UCSD-AML1 (cell line): Measurements from ENCODE around the gene MED13L.

Experiments
- DNase-seq: peaks from one replicate; lab custom pipeline; 2025; ENCODE audit not compliant: unreplicated experiment; lab: John Stamatoyannopoulos, UW

The MED13L gene

DNA sequence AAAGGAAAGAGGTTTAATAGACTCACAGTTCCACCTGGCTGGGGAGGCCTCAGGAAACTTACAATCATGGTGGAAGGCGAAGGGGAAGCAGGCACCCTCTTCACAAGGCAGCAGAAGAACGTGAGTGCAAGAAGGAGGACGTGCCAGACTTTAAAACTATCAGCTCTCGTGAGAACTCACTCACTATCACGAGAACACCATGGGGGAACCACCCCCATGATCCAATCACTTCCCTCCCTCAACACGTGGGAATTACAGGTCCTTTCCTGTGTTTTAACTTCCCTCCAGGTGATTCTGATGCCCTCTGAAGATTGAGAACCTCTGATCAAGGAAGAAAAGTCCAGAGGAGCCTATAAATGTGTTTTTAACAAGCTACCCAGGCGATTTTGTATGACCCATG lies 358.7 kb downstream of the MED13L start:
- DNase-seq: no peak

DNA sequence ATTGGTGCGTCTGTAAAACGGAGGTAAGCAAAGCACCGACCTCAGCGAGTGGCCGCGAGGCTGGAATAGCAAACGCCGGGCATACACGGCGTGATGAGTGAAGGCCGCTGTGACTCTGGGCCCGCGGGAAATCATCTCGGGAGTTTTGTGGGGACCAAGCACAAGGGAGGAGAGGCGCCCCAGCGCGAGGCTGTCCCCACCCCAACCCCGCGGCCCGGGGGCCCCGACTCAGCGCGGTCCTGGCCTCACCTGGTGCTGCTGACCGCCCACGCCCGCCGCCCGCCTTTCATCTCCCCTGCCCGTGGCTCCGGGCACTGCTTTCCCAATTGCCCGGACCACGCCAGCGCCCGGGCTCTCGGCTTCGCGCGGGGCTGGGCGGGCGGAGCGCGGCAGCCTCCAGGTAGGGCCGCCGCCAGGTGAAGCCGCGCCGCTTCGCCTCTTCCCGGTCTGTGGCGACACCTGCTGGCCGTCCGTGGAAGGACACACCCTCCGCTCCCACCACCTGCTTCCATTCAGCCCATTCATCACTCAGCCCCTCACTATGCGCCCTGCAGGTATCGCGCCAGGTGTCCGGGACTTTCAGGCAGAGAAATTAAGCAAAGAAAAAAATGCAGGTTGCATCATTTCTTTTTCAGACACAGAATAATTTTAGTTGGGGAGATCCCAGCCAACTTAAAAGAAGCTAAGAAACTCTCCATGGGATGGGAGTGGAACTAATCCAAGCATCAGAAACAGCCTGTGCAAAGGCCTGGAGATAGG lies 360.4 kb downstream of the MED13L start:
- DNase-seq: peak; percentile 26

DNA sequence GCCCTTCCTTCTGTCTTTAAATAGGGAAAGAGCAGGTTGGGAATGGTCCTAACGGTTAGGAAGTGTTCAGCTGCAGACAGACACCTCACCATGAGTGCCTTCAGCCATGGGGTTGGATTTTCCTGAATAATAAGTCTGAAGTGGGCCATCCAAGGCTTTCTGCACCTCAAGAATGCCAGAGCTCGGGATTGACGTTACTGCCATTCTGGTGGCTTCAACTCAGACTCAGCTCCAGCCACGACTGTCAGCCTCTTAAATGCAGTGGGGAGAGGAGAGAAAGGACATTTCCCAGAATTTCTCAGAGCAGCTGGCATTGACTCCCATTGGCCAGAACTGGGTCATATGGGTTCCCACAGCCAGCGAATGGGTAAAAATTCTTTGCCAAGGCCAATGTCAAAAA lies 363.4 kb downstream of the MED13L start:
- DNase-seq: no peak

DNA sequence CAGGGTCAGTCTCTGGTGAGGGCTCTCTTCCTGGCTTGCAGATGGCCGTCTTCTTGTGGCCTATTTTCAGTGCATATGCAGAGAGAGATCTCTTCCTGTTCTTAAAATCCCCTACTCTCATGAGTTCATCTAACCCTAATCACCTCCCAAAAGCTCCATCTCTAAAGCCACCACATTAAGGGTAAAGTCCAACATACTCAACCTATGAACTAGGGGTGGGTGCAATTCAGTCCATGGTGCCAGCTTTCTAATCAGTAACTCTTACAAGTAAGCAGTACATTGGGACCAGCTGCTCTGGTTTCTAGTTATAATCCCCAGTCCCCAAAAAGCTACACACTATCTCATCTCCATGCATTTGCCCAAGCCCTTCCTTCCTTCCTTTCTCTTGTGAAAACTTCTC lies 365.1 kb downstream of the MED13L start:
- DNase-seq: no peak

DNA sequence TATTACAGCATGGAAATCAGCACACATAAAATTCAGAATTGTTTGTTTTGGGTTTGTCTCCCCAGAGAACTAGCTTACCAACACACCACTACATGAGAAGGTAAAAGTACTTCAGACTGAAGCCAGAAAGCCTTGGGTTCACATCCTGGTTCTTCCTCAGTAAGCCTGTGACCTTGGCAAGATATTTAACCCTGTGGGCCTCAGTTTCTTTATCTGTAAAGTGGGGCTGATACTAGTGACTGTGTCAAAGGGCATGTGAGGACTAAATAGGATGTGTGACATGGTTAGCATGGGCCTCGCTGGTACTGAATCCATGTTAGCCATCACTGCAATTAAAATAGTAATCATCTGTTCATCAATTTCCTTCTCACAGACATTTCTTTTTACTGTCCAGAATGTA lies 366.1 kb downstream of the MED13L start:
- DNase-seq: no peak

DNA sequence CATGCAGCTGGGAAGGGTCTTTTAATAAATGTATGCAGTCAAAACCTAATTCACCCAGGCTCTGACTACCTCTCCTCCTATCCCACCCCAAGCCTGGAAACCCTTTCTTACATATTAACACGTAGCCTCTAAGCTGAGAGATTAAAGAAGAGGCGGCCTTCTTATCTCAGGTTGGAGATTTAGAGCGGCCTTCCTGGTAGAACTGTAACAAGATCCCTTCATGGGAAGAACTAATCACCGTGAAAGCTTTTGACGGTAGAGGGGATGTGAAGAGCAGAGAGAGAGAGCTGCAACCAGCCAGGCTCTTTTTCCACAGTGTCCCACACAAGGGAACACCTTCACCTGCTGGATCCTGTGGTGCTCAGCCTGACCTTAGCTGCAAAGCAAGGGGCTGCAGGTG lies 367.4 kb downstream of the MED13L start:
- DNase-seq: no peak
